Right cardiac atrium (tissue), 5 donors: ENCODE measurements around the gene MSL1. TPM values are rescaled to one million over a fixed set of nuclear protein-coding genes. Genes with fewer than 3 reads are reported as not detected.

ENCODE experiments used
- ATAC-seq, 2 donors: fragments of 200-7000 bp; cut with Tn5 transposase; one replicate each; pipeline versions ENCODE4 v1.8.0 to v1.9.1; 2020; ENCODE audit warnings: moderate library complexity in 2 of 2, mild to moderate bottlenecking in 1 of 2
- DNase-seq, 3 donors: peaks; one replicate each; pipeline ENCODE4 v3.0.0-alpha.2; 2020
- H3K27ac ChIP-seq: one replicate; pipeline ENCODE4 v1.5.1; 2013; ENCODE audit warnings: mild to moderate bottlenecking, low read length, control low read depth, moderate library complexity
- H3K27me3 ChIP-seq: one replicate; pipeline ENCODE4 v1.6.1; 2013; ENCODE audit not compliant: control insufficient read depth, insufficient read depth
- H3K4me1 ChIP-seq: one replicate; pipeline ENCODE4 v1.6.1; 2013; ENCODE audit warnings: low read length; ENCODE audit not compliant: control insufficient read depth, insufficient read depth
- H3K4me3 ChIP-seq: one replicate; pipeline ENCODE4 v1.5.1; 2013; ENCODE audit warnings: low read length, control low read depth
- H3K9me3 ChIP-seq: one replicate; pipeline ENCODE4 v1.6.1; 2013; ENCODE audit warnings: low read length; ENCODE audit not compliant: control insufficient read depth
- WGBS: extraction: QIAGEN DNeasy Blood & Tissue Kit; methylation state at CpG from one replicate; pipeline ENCODE4 v1.1.7; 2013; 5-methylcytosine and 5-hydroxymethylcytosine counted together
- intact Hi-C, 4 donors: fragments of 100-400 bp; cut with DNase I; formaldehyde crosslinking; loops; one replicate each; pipeline versions ENCODE4 v1.11.0 to v1.14.0; 2022 to 2023
- polyA plus RNA-seq: library from polyadenylated mRNA; stranded (reverse); fragments of 200-250 nt; gene quantifications from one replicate; pipeline ENCODE4 v1.2.3, GENCODE V29; 2013
- total RNA-seq, 4 donors: library from RNA; stranded (reverse); fragmentation: NEBNext Ultra II Directional; extraction: Animal tissue kit (Norgen Biotek cat#: 25700); gene quantifications; one replicate each; pipeline ENCODE4 v1.2.1, GENCODE V29; 2021
- donor health status: healthy with polysubstance abuse.
- donor health status: DM: no; HTN: yes; CAD: no.
- donor health status: DM: no; HTN: no; CAD: no.
- donor health status: DM: no; HTN: yes; CAD: no; lungs with severe emphysema.
- donor health status: DM: yes; HTN: yes; CAD: no.

MSL1 gene
- total and polyA plus RNA-seq, 5 donors, result 44.8 to 57.3 (median 54.4) TPM

DNA sequence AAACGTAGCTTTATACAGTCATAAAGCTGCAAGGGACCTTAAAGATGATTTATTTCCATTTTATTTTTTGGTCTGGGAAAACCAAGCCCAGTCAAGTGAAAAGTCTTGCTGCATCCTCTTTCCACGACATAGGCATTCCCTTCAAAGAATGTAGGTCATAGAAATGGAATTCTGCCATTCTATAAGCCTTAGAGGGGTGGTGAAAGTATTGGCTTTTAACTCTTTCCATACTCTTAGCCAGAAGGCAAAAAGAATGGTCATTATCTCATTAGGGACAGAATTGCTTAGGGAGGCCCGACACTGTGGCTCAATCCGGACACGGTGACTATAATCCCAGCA, 7.9 kb upstream of the MSL1 start:
- Histone ChIP-seq H3K27ac (peak overlapping the region; percentile 95), H3K4me3 (no peak overlapping the region), H3K4me1 (peaks cover 11% of the 10 kb centered on the region), H3K27me3 (no peaks in the 10 kb centered on the region), H3K9me3 (no peaks in the 10 kb centered on the region)
- WGBS, result 32% methylated on average over 5 of the region's 5 CpGs
- no peak for DNase-seq
- ATAC-seq, result no peak
- intact Hi-C loops, result loop anchor here in 3 of 4 donors (5.0 kb wide), 2 partner anchors 47 to 53 kb away; no protein-coding TSS in a partner anchor

- WGBS, result 54% methylated on average over 2 of the region's 2 CpGs
- no peaks in the 10 kb centered on the region for H3K27me3 ChIP-seq
- H3K9me3 ChIP-seq, result no peaks in the 10 kb centered on the region
- H3K27ac ChIP-seq, result no peak overlapping the region
- ATAC-seq (no peak), DNase-seq (no peak)
- H3K4me3 ChIP-seq, result no peak overlapping the region
- peaks cover 11% of the 10 kb centered on the region for H3K4me1 ChIP-seq
- intact Hi-C loops, result no loop called here
Observed at GRCh38 chr17:40115101-40115436, 6.7 kb upstream of the MSL1 start.

- Histone ChIP-seq H3K4me3 (peak overlapping the region; percentile 69), H3K27ac (peak overlapping the region; percentile 85), H3K9me3 (no peaks in the 10 kb centered on the region), H3K4me1 (no peaks in the 10 kb centered on the region), H3K27me3 (no peaks in the 10 kb centered on the region)
- WGBS, result under 1% methylated on average over 96 of the region's 97 CpGs
- peak; percentile 56 to 64 for ATAC-seq
- intact Hi-C loops, result no loop called here
- DNase-seq, result peak; percentile 69 to 85 (median 84)
Observed at GRCh38 chr17:40122136-40122998, 596 bp downstream of the MSL1 start.

DNA sequence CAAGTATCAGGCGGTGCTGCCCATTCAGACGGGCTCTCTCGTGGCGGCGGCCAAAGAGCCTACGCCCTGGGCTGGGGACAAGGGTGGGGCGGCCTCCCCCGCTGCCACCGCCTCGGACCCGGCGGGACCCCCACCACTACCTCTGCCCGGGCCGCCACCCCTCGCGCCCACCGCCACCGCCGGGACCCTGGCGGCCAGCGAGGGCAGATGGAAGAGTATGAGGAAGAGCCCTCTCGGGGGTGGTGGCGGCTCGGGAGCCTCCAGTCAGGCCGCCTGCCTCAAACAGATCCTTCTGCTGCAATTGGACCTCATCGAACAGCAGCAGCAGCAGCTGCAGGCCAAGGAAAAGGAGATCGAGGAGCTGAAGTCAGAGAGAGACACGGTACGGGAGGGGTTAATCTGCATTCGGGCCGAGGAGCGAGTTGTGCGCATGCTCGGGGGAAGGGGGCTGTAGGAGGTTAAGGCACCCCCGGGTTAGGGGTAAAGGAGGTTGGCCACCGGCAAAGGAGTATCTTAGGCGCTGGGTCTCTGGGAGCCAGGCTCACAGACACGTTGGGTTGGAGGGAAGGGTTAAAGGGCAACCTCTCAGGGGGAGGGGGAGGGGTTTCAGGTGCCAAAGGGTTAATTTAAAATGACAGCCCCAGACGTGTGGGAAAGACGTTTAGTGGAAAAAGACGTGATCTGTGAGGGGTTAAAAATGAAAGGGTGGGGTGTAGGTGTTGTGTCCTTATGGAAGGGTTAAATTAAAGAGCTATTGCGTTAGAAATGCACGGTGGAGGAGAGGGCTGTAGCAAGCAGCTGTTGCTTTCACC, 1.4 kb downstream of the MSL1 start:
- H3K27me3 ChIP-seq, result no peaks in the 10 kb centered on the region
- peak; percentile 10 to 29 for ATAC-seq
- H3K4me3 ChIP-seq, result peak overlapping the region; percentile 69
- H3K27ac ChIP-seq, result peak overlapping the region; percentile 85
- no peaks in the 10 kb centered on the region for H3K4me1 ChIP-seq
- under 1% methylated on average over 43 of the region's 43 CpGs for WGBS
- no peaks in the 10 kb centered on the region for H3K9me3 ChIP-seq
- peak; percentile 49 to 79 (median 75) for DNase-seq
- intact Hi-C loops, result no loop called here

- no peak for DNase-seq
- intact Hi-C loops, result no loop called here
- Histone ChIP-seq H3K27me3 (no peaks in the 10 kb centered on the region), H3K4me1 (no peaks in the 10 kb centered on the region), H3K27ac (peak overlapping the region; percentile 85), H3K9me3 (no peaks in the 10 kb centered on the region), H3K4me3 (peak overlapping the region; percentile 69)
- ATAC-seq, result no peak
- 0% methylated on average over 2 of the region's 2 CpGs for WGBS
Observed at GRCh38 chr17:40123811-40124114, 2.0 kb downstream of the MSL1 start.

- 2% methylated on average over 9 of the region's 9 CpGs for WGBS
- no peak for DNase-seq
- no peaks in the 10 kb centered on the region for H3K27me3 ChIP-seq
- intact Hi-C loops, result no loop called here
- ATAC-seq, result peak in 1 of 2 donors; percentile 25
- H3K4me1 ChIP-seq, result no peaks in the 10 kb centered on the region
- no peaks in the 10 kb centered on the region for H3K9me3 ChIP-seq
- peak overlapping the region; percentile 69 for H3K4me3 ChIP-seq
- H3K27ac ChIP-seq, result peak overlapping the region; percentile 70
Observed at GRCh38 chr17:40124279-40125141, 2.7 kb downstream of the MSL1 start.

DNA sequence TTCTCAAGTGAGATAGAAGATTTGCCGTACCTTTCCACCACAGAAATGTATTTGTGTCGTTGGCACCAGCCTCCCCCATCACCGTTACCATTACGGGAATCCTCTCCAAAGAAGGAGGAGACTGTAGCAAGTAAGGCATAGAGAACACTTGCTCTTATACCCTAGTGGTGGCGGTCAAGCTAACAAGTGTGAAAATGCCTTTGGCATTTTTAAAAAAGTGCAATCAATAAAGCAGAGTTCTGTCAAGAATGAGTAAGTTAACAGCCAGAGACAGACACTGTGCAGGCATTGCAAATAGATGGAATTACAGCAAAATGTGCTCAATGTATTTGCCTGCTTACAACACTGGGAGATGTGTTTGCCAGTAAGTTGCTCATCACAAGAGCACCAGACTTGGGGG, 7.7 kb downstream of the MSL1 start:
- intact Hi-C loops, result no loop called here
- no peak overlapping the region for H3K27ac ChIP-seq
- no peak for DNase-seq
- H3K4me1 ChIP-seq, result no peaks in the 10 kb centered on the region
- ATAC-seq, result no peak
- H3K9me3 ChIP-seq, result no peaks in the 10 kb centered on the region
- H3K4me3 ChIP-seq, result no peak overlapping the region
- no peaks in the 10 kb centered on the region for H3K27me3 ChIP-seq
- WGBS, result 68% methylated on average over 5 of the region's 5 CpGs

- Histone ChIP-seq H3K9me3 (no peaks in the 10 kb centered on the region), H3K27me3 (no peaks in the 10 kb centered on the region), H3K4me3 (no peak overlapping the region), H3K27ac (peak overlapping the region; percentile 57), H3K4me1 (no peaks in the 10 kb centered on the region)
- peak; percentile 35 to 38 for ATAC-seq
- intact Hi-C loops, result no loop called here
- 79% methylated on average over 7 of the region's 7 CpGs for WGBS
- DNase-seq, result no peak
Observed at GRCh38 chr17:40130352-40131042, 8.7 kb downstream of the MSL1 start.

- no peak overlapping the region for H3K27ac ChIP-seq
- H3K4me3 ChIP-seq, result no peak overlapping the region
- no peaks in the 10 kb centered on the region for H3K9me3 ChIP-seq
- intact Hi-C loops, result no loop called here
- 54% methylated on average over 7 of the region's 7 CpGs for WGBS
- no peak for ATAC-seq
- H3K4me1 ChIP-seq, result no peaks in the 10 kb centered on the region
- H3K27me3 ChIP-seq, result no peaks in the 10 kb centered on the region
- no peak for DNase-seq
Observed at GRCh38 chr17:40134184-40134583, 12.4 kb downstream of the MSL1 start.

- H3K9me3 ChIP-seq, result no peaks in the 10 kb centered on the region
- WGBS, result 95% methylated on average over 3 of the region's 3 CpGs
- no peaks in the 10 kb centered on the region for H3K27me3 ChIP-seq
- H3K4me3 ChIP-seq, result no peak overlapping the region
- H3K4me1 ChIP-seq, result peaks cover 2% of the 10 kb centered on the region
- DNase-seq, result no peak
- H3K27ac ChIP-seq, result no peak overlapping the region
- intact Hi-C loops, result no loop called here
- ATAC-seq, result no peak
Observed at GRCh38 chr17:40135817-40136216, 14.0 kb downstream of the MSL1 start.
